Measurements from ENCODE around the gene OPN1MW3.
"Not testable (repeated sequence)": the region's sequence is repeated elsewhere in the genome, so short reads cannot be mapped to it uniquely, and the experiment has no call there.

OPN1MW3 gene

DNA sequence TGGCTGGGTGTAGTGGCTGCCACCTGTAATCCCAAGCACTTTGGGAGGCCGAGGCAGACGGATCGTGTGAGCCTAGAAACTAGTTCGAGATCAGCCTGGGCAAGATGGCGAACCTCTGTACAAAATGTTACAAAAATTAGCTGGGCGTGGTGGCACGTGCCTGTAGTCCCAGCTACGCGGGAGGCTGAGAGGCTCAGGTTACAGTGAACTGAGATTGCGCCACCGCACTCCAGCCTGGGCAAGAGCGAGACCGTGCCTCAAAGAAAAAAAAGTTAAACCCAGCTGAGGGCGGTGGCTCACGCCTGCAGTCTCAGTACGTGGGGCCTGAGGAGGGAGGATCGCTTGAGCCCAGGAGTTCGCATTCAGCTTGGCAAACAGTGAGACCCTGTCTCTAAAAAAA, 39.3 kb downstream of the OPN1MW3 start:
- no peaks in the 10 kb centered on the region for H3K79me2 ChIP-seq (ENCODE audit: control insufficient read depth, insufficient read depth, low read length, poor library complexity)
- H3K4me2 ChIP-seq (ENCODE audit: low read length), result no peak overlapping the region
- H2BK12ac ChIP-seq (ENCODE audit: low read length), result no peak overlapping the region

GRCh38 chrX:154298312-154298711, 40.9 kb downstream of the OPN1MW3 start:
- no CpG with 5 or more reads among the region's 7 CpGs for WGBS (ENCODE audit: extremely low coverage, insufficient coverage, insufficient read length)
- H3K9ac ChIP-seq (ENCODE audit: low read length), result no peak overlapping the region
- H2BK120ac ChIP-seq (ENCODE audit: insufficient read depth, low read length, poor library complexity), result no peak overlapping the region
- H3K23ac ChIP-seq (ENCODE audit: low read length), result no peak overlapping the region
- no peak overlapping the region for H2BK12ac ChIP-seq (ENCODE audit: low read length)
- H3K4me3 ChIP-seq (ENCODE audit: low read depth, low read length), result no peak overlapping the region
- no peak for DNase-seq
- H3K4ac ChIP-seq (ENCODE audit: low read depth, low read length), result no peak overlapping the region
- no peaks in the 10 kb centered on the region for H3K36me3 ChIP-seq (ENCODE audit: control insufficient read depth in 1 of 2, insufficient read depth in 2 of 2, low read length in 2 of 2)
- no peak overlapping the region for H2AK5ac ChIP-seq (ENCODE audit: low read length)
- H3K79me1 ChIP-seq (ENCODE audit: low read length), result no peaks in the 10 kb centered on the region
- H4K8ac ChIP-seq (ENCODE audit: low read depth, low read length), result no peak overlapping the region
- H2AFZ ChIP-seq (ENCODE audit: insufficient read depth, low read length, poor library complexity), result no peak overlapping the region
- no peak overlapping the region for H3K27ac ChIP-seq (ENCODE audit: low read depth, low read length)
- no peaks in the 10 kb centered on the region for H3K27me3 ChIP-seq (ENCODE audit: insufficient read depth, low read length)
- H3K14ac ChIP-seq (ENCODE audit: low read length), result no peak overlapping the region
- H3K4me2 ChIP-seq (ENCODE audit: low read length), result no peak overlapping the region
- H4K12ac ChIP-seq (ENCODE audit: low read depth, low read length), result no peak overlapping the region
- H3K79me2 ChIP-seq (ENCODE audit: control insufficient read depth, insufficient read depth, low read length, poor library complexity), result no peaks in the 10 kb centered on the region
- no peaks in the 10 kb centered on the region for H3K4me1 ChIP-seq (ENCODE audit: control insufficient read depth in 1 of 2, insufficient read depth in 2 of 2, low read length in 2 of 2)
- H4K91ac ChIP-seq (ENCODE audit: low read depth, low read length), result no peak overlapping the region
- H3K9me3 ChIP-seq (ENCODE audit: insufficient read depth, low read depth, low read length), result no peaks in the 10 kb centered on the region
- H3K18ac ChIP-seq (ENCODE audit: low read length), result no peak overlapping the region
- no peak overlapping the region for H2BK5ac ChIP-seq (ENCODE audit: low read depth, low read length, poor library complexity)

More for the DNA sequence above, 39.3 kb downstream of the OPN1MW3 start:
- Histone ChIP-seq H3K4me3 (ENCODE audit: low read depth, low read length) (no peak overlapping the region), H4K12ac (ENCODE audit: low read depth, low read length) (no peak overlapping the region), H3K9ac (ENCODE audit: low read length) (no peak overlapping the region), H2BK120ac (ENCODE audit: insufficient read depth, low read length, poor library complexity) (no peak overlapping the region), H2AFZ (ENCODE audit: insufficient read depth, low read length, poor library complexity) (no peak overlapping the region), H3K4ac (ENCODE audit: low read depth, low read length) (no peak overlapping the region), H3K4me1 (ENCODE audit: control insufficient read depth in 1 of 2, insufficient read depth in 2 of 2, low read length in 2 of 2) (no peaks in the 10 kb centered on the region), H3K79me1 (ENCODE audit: low read length) (no peaks in the 10 kb centered on the region), H3K9me3 (ENCODE audit: insufficient read depth, low read depth, low read length) (no peaks in the 10 kb centered on the region), H2BK5ac (ENCODE audit: low read depth, low read length, poor library complexity) (no peak overlapping the region), H4K8ac (ENCODE audit: low read depth, low read length) (no peak overlapping the region), H3K18ac (ENCODE audit: low read length) (no peak overlapping the region), H4K91ac (ENCODE audit: low read depth, low read length) (no peak overlapping the region), H3K36me3 (ENCODE audit: control insufficient read depth in 1 of 2, insufficient read depth in 2 of 2, low read length in 2 of 2) (no peaks in the 10 kb centered on the region), H3K23ac (ENCODE audit: low read length) (no peak overlapping the region), H2AK5ac (ENCODE audit: low read length) (no peak overlapping the region), H3K14ac (ENCODE audit: low read length) (no peak overlapping the region), H3K27ac (ENCODE audit: low read depth, low read length) (no peak overlapping the region), H3K27me3 (ENCODE audit: insufficient read depth, low read length) (no peaks in the 10 kb centered on the region)
- DNase-seq, result peak in 1 of 2 donors; percentile 40
- WGBS (ENCODE audit: extremely low coverage, insufficient coverage, insufficient read length), result no CpG with 5 or more reads among the region's 18 CpGs

DNA sequence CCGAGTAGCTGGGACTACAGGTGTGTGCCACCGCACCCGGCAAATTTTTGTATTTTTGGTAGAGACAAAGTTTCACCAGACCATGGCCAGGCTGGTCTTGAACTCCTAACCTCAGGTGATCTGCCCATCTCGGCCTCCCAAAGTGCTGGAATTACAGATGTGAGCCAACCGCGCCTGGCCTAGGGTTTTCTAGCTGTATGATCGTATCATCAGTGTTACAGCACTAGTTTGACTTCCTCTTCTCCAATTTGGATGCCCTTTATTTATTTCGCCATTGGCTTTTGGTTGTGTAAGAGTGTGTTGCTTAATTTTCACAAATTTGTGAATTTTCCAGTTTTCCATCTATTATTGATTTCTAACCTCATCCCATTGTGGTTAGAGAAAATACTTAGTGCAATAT, 43.4 kb downstream of the OPN1MW3 start:
- H2BK12ac ChIP-seq (ENCODE audit: low read length), result no peak overlapping the region
- H3K4me2 ChIP-seq (ENCODE audit: low read length), result no peak overlapping the region
- H2BK120ac ChIP-seq (ENCODE audit: insufficient read depth, low read length, poor library complexity), result no peak overlapping the region
- no CpG with 5 or more reads among the region's 8 CpGs for WGBS (ENCODE audit: extremely low coverage, insufficient coverage, insufficient read length)
- H3K79me1 ChIP-seq (ENCODE audit: low read length), result no peaks in the 10 kb centered on the region
- H3K14ac ChIP-seq (ENCODE audit: low read length), result no peak overlapping the region
- H2AFZ ChIP-seq (ENCODE audit: insufficient read depth, low read length, poor library complexity), result no peak overlapping the region
- H3K9me3 ChIP-seq (ENCODE audit: insufficient read depth, low read depth, low read length), result no peaks in the 10 kb centered on the region
- H3K4ac ChIP-seq (ENCODE audit: low read depth, low read length), result no peak overlapping the region
- DNase-seq, result no peak
- H2BK5ac ChIP-seq (ENCODE audit: low read depth, low read length, poor library complexity), result no peak overlapping the region
- H3K27ac ChIP-seq (ENCODE audit: low read depth, low read length), result no peak overlapping the region
- no peak overlapping the region for H3K9ac ChIP-seq (ENCODE audit: low read length)
- H4K8ac ChIP-seq (ENCODE audit: low read depth, low read length), result no peak overlapping the region
- H2AK5ac ChIP-seq (ENCODE audit: low read length), result no peak overlapping the region
- H4K12ac ChIP-seq (ENCODE audit: low read depth, low read length), result no peak overlapping the region
- no peaks in the 10 kb centered on the region for H3K79me2 ChIP-seq (ENCODE audit: control insufficient read depth, insufficient read depth, low read length, poor library complexity)
- H3K27me3 ChIP-seq (ENCODE audit: insufficient read depth, low read length), result no peaks in the 10 kb centered on the region
- no peak overlapping the region for H4K91ac ChIP-seq (ENCODE audit: low read depth, low read length)
- no peak overlapping the region for H3K18ac ChIP-seq (ENCODE audit: low read length)
- H3K4me3 ChIP-seq (ENCODE audit: low read depth, low read length), result no peak overlapping the region
- no peak overlapping the region for H3K23ac ChIP-seq (ENCODE audit: low read length)
- H3K4me1 ChIP-seq (ENCODE audit: control insufficient read depth in 1 of 2, insufficient read depth in 2 of 2, low read length in 2 of 2), result no peaks in the 10 kb centered on the region
- H3K36me3 ChIP-seq (ENCODE audit: control insufficient read depth in 1 of 2, insufficient read depth in 2 of 2, low read length in 2 of 2), result no peaks in the 10 kb centered on the region

GRCh38 chrX:154302998-154303397, 45.6 kb downstream of the OPN1MW3 start:
- not testable (repeated sequence) for H3K79me1 ChIP-seq (ENCODE audit: low read length); H4K8ac ChIP-seq (ENCODE audit: low read depth, low read length); H3K4me3 ChIP-seq (ENCODE audit: low read depth, low read length); H3K36me3 ChIP-seq (ENCODE audit: control insufficient read depth in 1 of 2, insufficient read depth in 2 of 2, low read length in 2 of 2); H3K4me1 ChIP-seq (ENCODE audit: control insufficient read depth in 1 of 2, insufficient read depth in 2 of 2, low read length in 2 of 2); H3K9ac ChIP-seq (ENCODE audit: low read length); H3K27me3 ChIP-seq (ENCODE audit: insufficient read depth, low read length); H2BK5ac ChIP-seq (ENCODE audit: low read depth, low read length, poor library complexity); H3K23ac ChIP-seq (ENCODE audit: low read length); H2BK12ac ChIP-seq (ENCODE audit: low read length); H3K18ac ChIP-seq (ENCODE audit: low read length); H4K91ac ChIP-seq (ENCODE audit: low read depth, low read length); H3K27ac ChIP-seq (ENCODE audit: low read depth, low read length); H2AK5ac ChIP-seq (ENCODE audit: low read length); H3K79me2 ChIP-seq (ENCODE audit: control insufficient read depth, insufficient read depth, low read length, poor library complexity); DNase-seq; H3K4ac ChIP-seq (ENCODE audit: low read depth, low read length); H3K4me2 ChIP-seq (ENCODE audit: low read length); H2BK120ac ChIP-seq (ENCODE audit: insufficient read depth, low read length, poor library complexity); H3K14ac ChIP-seq (ENCODE audit: low read length); H3K9me3 ChIP-seq (ENCODE audit: insufficient read depth, low read depth, low read length); H2AFZ ChIP-seq (ENCODE audit: insufficient read depth, low read length, poor library complexity); H4K12ac ChIP-seq (ENCODE audit: low read depth, low read length)
- no CpG with 5 or more reads among the region's 7 CpGs for WGBS (ENCODE audit: extremely low coverage, insufficient coverage, insufficient read length)

All from trophoblast cell (in vitro differentiated cells and primary cell).